Measurements from ENCODE around the gene CLCN7. TPM values are rescaled to one million over a fixed set of nuclear protein-coding genes. Genes with fewer than 3 reads are reported as not detected.

CLCN7 gene
- total RNA-seq, 1 donor from 2014 or later: 76.2 TPM

GRCh38 chr16:1424028-1424427 lies 50.8 kb downstream of the CLCN7 start:
- no peak for DNase-seq (ENCODE audit: low read depth)
- no peak overlapping the region for H3K4me3 ChIP-seq (ENCODE audit: low read depth, low read length)
- no peak for TF ChIP-seq CTCF (conservative IDR thresholded peaks at IDR 0.05; ENCODE audit: low read depth, low read length)

GRCh38 chr16:1422076-1422475 lies 52.8 kb downstream of the CLCN7 start:
- no peak overlapping the region for H3K4me3 ChIP-seq (ENCODE audit: low read depth, low read length)
- no peak for DNase-seq (ENCODE audit: low read depth)
- no peak for TF ChIP-seq CTCF (conservative IDR thresholded peaks at IDR 0.05; ENCODE audit: low read depth, low read length)

GRCh38 chr16:1420111-1420539 lies 54.7 kb downstream of the CLCN7 start:
- peak overlapping the region; percentile 100 for H3K4me3 ChIP-seq (ENCODE audit: low read depth, low read length)
- TF ChIP-seq CTCF (conservative IDR thresholded peaks at IDR 0.05; ENCODE audit: low read depth, low read length): no peak
- no peak for DNase-seq (ENCODE audit: low read depth)

GRCh38 chr16:1416521-1416941 lies 58.3 kb downstream of the CLCN7 start:
- H3K4me3 ChIP-seq (ENCODE audit: low read depth, low read length): no peak overlapping the region
- TF ChIP-seq CTCF (conservative IDR thresholded peaks at IDR 0.05; ENCODE audit: low read depth, low read length): no peak
- no peak for DNase-seq (ENCODE audit: low read depth)

GRCh38 chr16:1414532-1415260 lies 60.1 kb downstream of the CLCN7 start, which contains the start of gene UNKL:
Gene UNKL (minus strand): TSS chr16:1414704. CDS start chr16:1414691, 13 bp downstream.
- TF ChIP-seq CTCF (conservative IDR thresholded peaks at IDR 0.05; ENCODE audit: low read depth, low read length): no peak
- peak within 1 kb of the TSS; percentile 87 for H3K4me3 ChIP-seq (ENCODE audit: low read depth, low read length)
- DNase-seq (ENCODE audit: low read depth): no peak

- peak; percentile 56 for TF ChIP-seq CTCF (conservative IDR thresholded peaks at IDR 0.05; ENCODE audit: low read depth, low read length)
- no peak for DNase-seq (ENCODE audit: low read depth)
- H3K4me3 ChIP-seq (ENCODE audit: low read depth, low read length): peak overlapping the region; percentile 87
Observed at GRCh38 chr16:1413684-1414531, 60.9 kb downstream of the CLCN7 start.

All from epithelial cell of proximal tubule (primary cell).